ENCODE results near the gene FAM25G.

FAM25G gene

GRCh38 chr10:47444047-47444446 lies 47.5 kb downstream of the FAM25G start:
- H3K9ac ChIP-seq (ENCODE audit: low read depth, low read length): no peak overlapping the region
- H3K36me3 ChIP-seq (ENCODE audit: control insufficient read depth, insufficient read depth, low read length): no peaks in the 10 kb centered on the region
- H3K4me3 ChIP-seq (ENCODE audit: low read depth, low read length): no peak overlapping the region
- no peaks in the 10 kb centered on the region for H3K4me1 ChIP-seq (ENCODE audit: control insufficient read depth, insufficient read depth, low read length)
- H3K27me3 ChIP-seq (ENCODE audit: control insufficient read depth, insufficient read depth, low read length): no peaks in the 10 kb centered on the region
- H3K9me3 ChIP-seq (ENCODE audit: control insufficient read depth, insufficient read depth, low read length): no peaks in the 10 kb centered on the region
- no peak overlapping the region for H3K27ac ChIP-seq (ENCODE audit: low read depth, low read length)

- Histone ChIP-seq H3K36me3 (ENCODE audit: control insufficient read depth, insufficient read depth, low read length) (no peaks in the 10 kb centered on the region), H3K9ac (ENCODE audit: low read depth, low read length) (no peak overlapping the region), H3K27me3 (ENCODE audit: control insufficient read depth, insufficient read depth, low read length) (no peaks in the 10 kb centered on the region), H3K9me3 (ENCODE audit: control insufficient read depth, insufficient read depth, low read length) (no peaks in the 10 kb centered on the region), H3K4me3 (ENCODE audit: low read depth, low read length) (no peak overlapping the region), H3K4me1 (ENCODE audit: control insufficient read depth, insufficient read depth, low read length) (no peaks in the 10 kb centered on the region), H3K27ac (ENCODE audit: low read depth, low read length) (no peak overlapping the region)
Measured at GRCh38 chr10:47443145-47443544, 48.4 kb downstream of the FAM25G start.

- H3K9ac ChIP-seq (ENCODE audit: low read depth, low read length): no peak overlapping the region
- H3K4me3 ChIP-seq (ENCODE audit: low read depth, low read length): no peak overlapping the region
- H3K27me3 ChIP-seq (ENCODE audit: control insufficient read depth, insufficient read depth, low read length): no peaks in the 10 kb centered on the region
- no peaks in the 10 kb centered on the region for H3K4me1 ChIP-seq (ENCODE audit: control insufficient read depth, insufficient read depth, low read length)
- no peaks in the 10 kb centered on the region for H3K36me3 ChIP-seq (ENCODE audit: control insufficient read depth, insufficient read depth, low read length)
- H3K27ac ChIP-seq (ENCODE audit: low read depth, low read length): no peak overlapping the region
- H3K9me3 ChIP-seq (ENCODE audit: control insufficient read depth, insufficient read depth, low read length): no peaks in the 10 kb centered on the region
Measured at GRCh38 chr10:47442351-47442750, 49.1 kb downstream of the FAM25G start.

- Histone ChIP-seq H3K9me3 (ENCODE audit: control insufficient read depth, insufficient read depth, low read length) (no peaks in the 10 kb centered on the region), H3K36me3 (ENCODE audit: control insufficient read depth, insufficient read depth, low read length) (no peaks in the 10 kb centered on the region), H3K27me3 (ENCODE audit: control insufficient read depth, insufficient read depth, low read length) (no peaks in the 10 kb centered on the region), H3K9ac (ENCODE audit: low read depth, low read length) (no peak overlapping the region), H3K4me1 (ENCODE audit: control insufficient read depth, insufficient read depth, low read length) (no peaks in the 10 kb centered on the region), H3K27ac (ENCODE audit: low read depth, low read length) (no peak overlapping the region), H3K4me3 (ENCODE audit: low read depth, low read length) (no peak overlapping the region)
Measured at GRCh38 chr10:47441938-47442337, 49.6 kb downstream of the FAM25G start.

- H3K4me3 ChIP-seq (ENCODE audit: low read depth, low read length): no peak overlapping the region
- no peaks in the 10 kb centered on the region for H3K27me3 ChIP-seq (ENCODE audit: control insufficient read depth, insufficient read depth, low read length)
- H3K27ac ChIP-seq (ENCODE audit: low read depth, low read length): no peak overlapping the region
- no peaks in the 10 kb centered on the region for H3K36me3 ChIP-seq (ENCODE audit: control insufficient read depth, insufficient read depth, low read length)
- H3K9me3 ChIP-seq (ENCODE audit: control insufficient read depth, insufficient read depth, low read length): no peaks in the 10 kb centered on the region
- H3K9ac ChIP-seq (ENCODE audit: low read depth, low read length): no peak overlapping the region
- H3K4me1 ChIP-seq (ENCODE audit: control insufficient read depth, insufficient read depth, low read length): no peaks in the 10 kb centered on the region
Measured at GRCh38 chr10:47440207-47440606, 51.3 kb downstream of the FAM25G start.

GRCh38 chr10:47438857-47439474 lies 52.5 kb downstream of the FAM25G start:
- Histone ChIP-seq H3K9ac (ENCODE audit: low read depth, low read length) (no peak overlapping the region), H3K9me3 (ENCODE audit: control insufficient read depth, insufficient read depth, low read length) (no peaks in the 10 kb centered on the region), H3K27me3 (ENCODE audit: control insufficient read depth, insufficient read depth, low read length) (no peaks in the 10 kb centered on the region), H3K27ac (ENCODE audit: low read depth, low read length) (no peak overlapping the region), H3K4me3 (ENCODE audit: low read depth, low read length) (no peak overlapping the region), H3K4me1 (ENCODE audit: control insufficient read depth, insufficient read depth, low read length) (no peaks in the 10 kb centered on the region), H3K36me3 (ENCODE audit: control insufficient read depth, insufficient read depth, low read length) (no peaks in the 10 kb centered on the region)
